Coronary artery (tissue), 2 donors: ENCODE data around the gene PHETA1.

Source experiments
- DNase-seq: peaks from one replicate; pipeline ENCODE4 v3.0.0-alpha.2; 2017; ENCODE audit warnings: low spot score
- H3K27ac ChIP-seq, 2 donors: fragments of 200-600 bp; sonication (generic); one replicate each; pipeline ENCODE4 v1.5.1; 2016 to 2019
- H3K4me3 ChIP-seq: fragments of 200-600 bp; sonication (generic); 2 replicates; pipeline ENCODE4 v1.5.1; 2016; ENCODE audit warnings: mild to moderate bottlenecking, moderate library complexity
- CTCF ChIP-seq: fragments of 200-600 bp; sonication (generic); IDR thresholded peaks from one replicate; pipeline ENCODE4 v1.5.1; 2019; ENCODE audit warnings: antibody characterized with exemption

The PHETA1 gene

GRCh38 chr12:111359914-111360276 is 9.0 kb downstream of the PHETA1 start:
- no peak for TF ChIP-seq CTCF
- no peak for DNase-seq
- H3K27ac ChIP-seq = no peak overlapping the region
- no peak overlapping the region for H3K4me3 ChIP-seq

- TF ChIP-seq CTCF = no peak
- DNase-seq = no peak
- Histone ChIP-seq H3K4me3 (no peak overlapping the region), H3K27ac (no peak overlapping the region)
Observed at GRCh38 chr12:111359231-111359913, 9.5 kb downstream of the PHETA1 start.

GRCh38 chr12:111355201-111355925 is 13.5 kb downstream of the PHETA1 start:
- DNase-seq = no peak
- no peak for TF ChIP-seq CTCF
- Histone ChIP-seq H3K27ac (no peak overlapping the region), H3K4me3 (no peak overlapping the region)

GRCh38 chr12:111354511-111354910 is 14.4 kb downstream of the PHETA1 start:
- TF ChIP-seq CTCF = no peak
- no peak for DNase-seq
- Histone ChIP-seq H3K4me3 (no peak overlapping the region), H3K27ac (no peak overlapping the region)

GRCh38 chr12:111353603-111354295 is 15.1 kb downstream of the PHETA1 start:
- H3K27ac ChIP-seq = no peak overlapping the region
- DNase-seq = no peak
- H3K4me3 ChIP-seq = no peak overlapping the region
- TF ChIP-seq CTCF = no peak

GRCh38 chr12:111353026-111353425 is 15.9 kb downstream of the PHETA1 start:
- no peak for DNase-seq
- Histone ChIP-seq H3K4me3 (no peak overlapping the region), H3K27ac (no peak overlapping the region)
- no peak for TF ChIP-seq CTCF
